GM23338 (cell line): Measurements from ENCODE around the gene ABHD12. TPM values are rescaled to one million over a fixed set of nuclear protein-coding genes. Genes with fewer than 3 reads are reported as not detected.

Experiments used
- ATAC-seq: fragments of 200-7000 bp; cut with Tn5 transposase; 3 replicates; pipeline ENCODE4 v1.9.1; 2020
- DNase-seq: peaks from one replicate; pipeline ENCODE4 v3.0.0-alpha.2; 2015; ENCODE audit warnings: low spot score
- H2AFZ ChIP-seq: fragments of 200-600 bp; sonication (generic); 2 replicates; pipeline ENCODE4 v1.8.0; 2016; ENCODE audit warnings: antibody characterized with exemption, mild to moderate bottlenecking, moderate library complexity
- H3F3A ChIP-seq: fragments of 200-600 bp; sonication (generic); replicated peaks from 2 replicates; pipeline ENCODE4 v1.8.0; 2017; ENCODE audit warnings: antibody characterized with exemption, mixed run types, low read depth
- H3K27ac ChIP-seq: fragments of 200-600 bp; sonication (generic); 2 replicates; pipeline ENCODE4 v1.6.1; 2016; ENCODE audit warnings: low read depth
- H3K27me3 ChIP-seq: fragments of 200-600 bp; sonication (generic); 2 replicates; pipeline ENCODE4 v1.8.0; 2016; ENCODE audit warnings: mild to moderate bottlenecking, mixed run types, moderate library complexity; ENCODE audit not compliant: insufficient read depth
- H3K36me3 ChIP-seq: fragments of 200-600 bp; sonication (generic); 2 replicates; pipeline ENCODE4 v1.8.0; 2016; ENCODE audit warnings: mild to moderate bottlenecking; ENCODE audit not compliant: insufficient read depth
- H3K4me1 ChIP-seq: fragments of 200-600 bp; sonication (generic); 2 replicates; pipeline ENCODE4 v1.8.0; 2016; ENCODE audit warnings: mild to moderate bottlenecking, moderate library complexity; ENCODE audit not compliant: insufficient read depth
- H3K4me2 ChIP-seq: fragments of 200-600 bp; sonication (generic); 2 replicates; pipeline ENCODE4 v1.7.1; 2017; ENCODE audit warnings: mixed run types
- H3K4me3 ChIP-seq: fragments of 200-600 bp; sonication (generic); 2 replicates; pipeline ENCODE4 v1.6.1; 2016; ENCODE audit warnings: mixed run types
- H3K79me2 ChIP-seq: fragments of 200-600 bp; sonication (generic); replicated peaks from 2 replicates; pipeline ENCODE4 v1.8.0; 2017; ENCODE audit warnings: mild to moderate bottlenecking; ENCODE audit not compliant: insufficient read depth
- H3K9me2 ChIP-seq: fragments of 200-600 bp; sonication (generic); 2 replicates; pipeline ENCODE4 v1.8.0; 2017; ENCODE audit not compliant: insufficient read depth
- H4K20me1 ChIP-seq: fragments of 200-600 bp; sonication (generic); replicated peaks from 2 replicates; pipeline ENCODE4 v1.8.0; 2017; ENCODE audit warnings: mild to moderate bottlenecking; ENCODE audit not compliant: insufficient read depth
- H3K27ac Mint-ChIP-seq: 2 replicates; pipeline ENCODE4 v1.8.0; 2020; ENCODE audit warnings: inconsistent platforms, mild to moderate bottlenecking, moderate library complexity, mixed read lengths
- H3K27me3 Mint-ChIP-seq: 3 replicates; pipeline ENCODE4 v1.8.0; 2022; ENCODE audit warnings: low read depth, mild to moderate bottlenecking, moderate library complexity, mixed read lengths, inconsistent platforms; ENCODE audit not compliant: insufficient read depth, poor library complexity
- H3K36me3 Mint-ChIP-seq: 3 replicates; pipeline ENCODE4 v1.8.0; 2021; ENCODE audit warnings: low read depth, mild to moderate bottlenecking, inconsistent platforms, moderate library complexity, mixed read lengths
- H3K4me1 Mint-ChIP-seq: 3 replicates; pipeline ENCODE4 v1.8.0; 2020; ENCODE audit warnings: mild to moderate bottlenecking, inconsistent platforms, mixed read lengths
- H3K4me3 Mint-ChIP-seq: 3 replicates; pipeline ENCODE4 v1.8.0; 2021; ENCODE audit warnings: moderate library complexity, mild to moderate bottlenecking, inconsistent platforms, mixed read lengths
- H3K9me3 Mint-ChIP-seq: 3 replicates; pipeline ENCODE4 v1.8.0; 2020; ENCODE audit warnings: moderate library complexity, mild to moderate bottlenecking, inconsistent platforms, mixed read lengths
- CREB1 ChIP-seq: fragments of 250-450 bp; sonication (Bioruptor Pico); IDR thresholded peaks from 2 replicates; pipeline ENCODE4 v1.5.0; 2020; ENCODE audit warnings: low read depth, mild to moderate bottlenecking, moderate library complexity
- ETS1 ChIP-seq: IDR thresholded peaks from 2 replicates; pipeline ENCODE4 v1.6.1; 2016; ENCODE audit warnings: antibody characterized with exemption
- EZH2phosphoT487 ChIP-seq: fragments of 200-600 bp; sonication (generic); IDR thresholded peaks from one replicate; pipeline ENCODE4 v1.8.1; 2018; ENCODE audit warnings: antibody characterized with exemption; ENCODE audit not compliant: unreplicated experiment
- JUNB ChIP-seq: IDR thresholded peaks from one replicate; pipeline ENCODE4 v1.6.1; 2016; ENCODE audit warnings: antibody characterized with exemption; ENCODE audit not compliant: unreplicated experiment
- NANOG ChIP-seq: IDR thresholded peaks from 2 replicates; pipeline ENCODE4 v1.6.1; 2016; ENCODE audit warnings: antibody characterized with exemption, borderline replicate concordance
- POLR2AphosphoS5 ChIP-seq: IDR thresholded peaks from 2 replicates; pipeline ENCODE4 v1.6.1; 2016; ENCODE audit warnings: antibody characterized with exemption, low read depth
- REST ChIP-seq: IDR thresholded peaks from one replicate; pipeline ENCODE4 v1.6.1; 2018; ENCODE audit warnings: antibody characterized with exemption; ENCODE audit not compliant: unreplicated experiment
- ZNF114 ChIP-seq: fragments of 250-450 bp; sonication (Bioruptor Pico); IDR thresholded peaks from 2 replicates; pipeline ENCODE4 v1.5.0; 2020; ENCODE audit warnings: mild to moderate bottlenecking, moderate library complexity
- polyA plus RNA-seq: library from polyadenylated mRNA; unstranded; fragments of >200 nt; fragmentation: Nextera tagmentation; extraction: Ambion mirVana; gene quantifications from 2 replicates; pipeline ENCODE4 v1.2.1, GENCODE V29; 2016
- total RNA-seq: library from RNA; depleted of rRNA; stranded (reverse); fragments of >200 nt; shearing (Covaris generic); gene quantifications from 2 replicates; pipeline ENCODE4 v1.2.3, GENCODE V29; 2014

ABHD12 gene
- total and polyA plus RNA-seq, 2 experiments from 2014 or later, result 40.2 to 57.8 TPM

- TF ChIP-seq ETS1, result no peak
- TF ChIP-seq JUNB, result no peak
- no peak for TF ChIP-seq NANOG
- no peak for TF ChIP-seq EZH2phosphoT487
- TF ChIP-seq POLR2AphosphoS5, result no peak
Observed at GRCh38 chr20:25292176-25292891, 98.3 kb downstream of the ABHD12 start (continued).

GRCh38 chr20:25291432-25292133 is 99.1 kb downstream of the ABHD12 start:
- TF ChIP-seq REST (no peak), ZNF114 (CRISPR knock-in tag) (no peak), CREB1 (CRISPR knock-in tag) (no peak)
- Histone ChIP-seq H3K4me2 (no peak overlapping the region), H4K20me1 (0 out of 2 replicates have a peak, but pooled peaks cover 3% of the 10 kb centered on the region), H3K36me3 (peaks cover 4% of the 10 kb centered on the region; the same call in 1 of the 2 replicates), H3K27me3 (no peaks in the 10 kb centered on the region), H3K4me1 (peaks cover 5% of the 10 kb centered on the region; the same call in 1 of the 2 replicates), H3K9me2 (no peaks in the 10 kb centered on the region), H3F3A (peaks cover 9% of the 10 kb centered on the region; the same call in 1 of the 2 replicates), H3K4me3 (no peak overlapping the region), H2AFZ (no peak overlapping the region), H3K27ac (no peak overlapping the region), H3K79me2 (no peaks in the 10 kb centered on the region)
- Mint-ChIP-seq H3K4me1 (peaks cover 15% of the 10 kb centered on the region), H3K27ac (no peak overlapping the region), H3K9me3 (no peaks in the 10 kb centered on the region; the same call in 1 of the 3 replicates), H3K4me3 (no peak overlapping the region), H3K36me3 (peaks cover 44% of the 10 kb centered on the region), H3K27me3 (peaks cover 30% of the 10 kb centered on the region)
- DNase-seq (no peak), ATAC-seq (no peak)
